Epithelial cell of proximal tubule (primary cell): ENCODE data around the gene OR12D3. TPM values are rescaled to one million over a fixed set of nuclear protein-coding genes. Genes with fewer than 3 reads are reported as not detected.

Experiments
- DNase-seq: peaks from one replicate; pipeline ENCODE4 v3.0.0-alpha.2; 2011; ENCODE audit warnings: low read depth
- H3K4me3 ChIP-seq: 2 replicates; pipeline ENCODE4 v1.5.1; 2011; ENCODE audit warnings: low read depth, mild to moderate bottlenecking, low read length
- CTCF ChIP-seq: conservative IDR thresholded peaks from 2 replicates; pipeline ENCODE4 v1.5.1; 2012; ENCODE audit warnings: low read depth, mild to moderate bottlenecking, low read length
- total RNA-seq: library from RNA; depleted of rRNA; stranded (reverse); fragments of >200 nt; gene quantifications from 2 replicates; pipeline ENCODE4 v1.2.3, GENCODE V29; 2015

OR12D3 gene
- not detected in 2 replicates for total RNA-seq

- DNase-seq, result no peak
- TF ChIP-seq CTCF, result no peak
- no peak within 1 kb of the TSS for H3K4me3 ChIP-seq
Measured at GRCh38 chr6:29375191-29375590, at the start of gene OR12D3. Gene OR12D3 (minus strand): TSS chr6:29375291. CDS start chr6:29375287, 4 bp downstream.

GRCh38 chr6:29424575-29424974 is 49.5 kb upstream of the OR12D3 start:
- no peak for TF ChIP-seq CTCF

GRCh38 chr6:29424168-29424567 is 49.1 kb upstream of the OR12D3 start:
- no peak for DNase-seq
- no peak overlapping the region for H3K4me3 ChIP-seq
- TF ChIP-seq CTCF, result no peak

More at GRCh38 chr6:29424575-29424974, 49.5 kb upstream of the OR12D3 start:
- no peak overlapping the region for H3K4me3 ChIP-seq
- no peak for DNase-seq

GRCh38 chr6:29419516-29419915 is 44.4 kb upstream of the OR12D3 start:
- no peak for TF ChIP-seq CTCF
- peak; percentile 44 for DNase-seq
- H3K4me3 ChIP-seq, result no peak overlapping the region

- no peak within 1 kb of the TSS for H3K4me3 ChIP-seq
- DNase-seq, result peak; percentile 37
- peak; percentile 50 for TF ChIP-seq CTCF
Measured at GRCh38 chr6:29414588-29414987, 39.5 kb upstream of the OR12D3 start, which contains the start of gene OR12D1. Gene OR12D1 (plus strand): TSS chr6:29414928.

- no peak for DNase-seq
- H3K4me3 ChIP-seq, result no peak overlapping the region
- TF ChIP-seq CTCF, result no peak
Measured at GRCh38 chr6:29403801-29404200, 28.7 kb upstream of the OR12D3 start.

- H3K4me3 ChIP-seq, result no peak overlapping the region
- no peak for TF ChIP-seq CTCF
- no peak for DNase-seq
Measured at GRCh38 chr6:29399525-29399924, 24.4 kb upstream of the OR12D3 start.
